GM23338 (cell line): ENCODE measurements around the gene ACOX3. TPM values are rescaled to one million over a fixed set of nuclear protein-coding genes. Genes with fewer than 3 reads are reported as not detected.

Source experiments
- CREB1 ChIP-seq: fragments of 250-450 bp; sonication (Bioruptor Pico); IDR thresholded peaks from 2 replicates; pipeline ENCODE4 v1.5.0; 2020; ENCODE audit warnings: low read depth, mild to moderate bottlenecking, moderate library complexity
- EZH2 ChIP-seq: fragments of 200-600 bp; sonication (generic); IDR thresholded peaks from one replicate; pipeline ENCODE4 v1.8.0; 2017; ENCODE audit warnings: antibody characterized with exemption, mild to moderate bottlenecking, low read depth; ENCODE audit not compliant: unreplicated experiment
- EZH2phosphoT487 ChIP-seq: fragments of 200-600 bp; sonication (generic); IDR thresholded peaks from one replicate; pipeline ENCODE4 v1.8.1; 2018; ENCODE audit warnings: antibody characterized with exemption; ENCODE audit not compliant: unreplicated experiment
- JUNB ChIP-seq: IDR thresholded peaks from one replicate; pipeline ENCODE4 v1.6.1; 2016; ENCODE audit warnings: antibody characterized with exemption; ENCODE audit not compliant: unreplicated experiment
- NANOG ChIP-seq: IDR thresholded peaks from 2 replicates; pipeline ENCODE4 v1.6.1; 2016; ENCODE audit warnings: antibody characterized with exemption, borderline replicate concordance
- POLR2AphosphoS5 ChIP-seq: IDR thresholded peaks from 2 replicates; pipeline ENCODE4 v1.6.1; 2016; ENCODE audit warnings: antibody characterized with exemption, low read depth
- STAT1 ChIP-seq: IDR thresholded peaks from one replicate; pipeline ENCODE4 v1.6.1; 2016; ENCODE audit warnings: antibody characterized with exemption; ENCODE audit not compliant: unreplicated experiment
- ZNF331 ChIP-seq: fragments of 250-450 bp; sonication (Bioruptor Pico); IDR thresholded peaks from 2 replicates; pipeline ENCODE4 v1.5.0; 2020; ENCODE audit warnings: low read depth, mild to moderate bottlenecking, moderate library complexity
- polyA plus RNA-seq: library from polyadenylated mRNA; unstranded; fragments of >200 nt; fragmentation: Nextera tagmentation; extraction: Ambion mirVana; gene quantifications from 2 replicates; pipeline ENCODE4 v1.2.1, GENCODE V29; 2016
- total RNA-seq: library from RNA; depleted of rRNA; stranded (reverse); fragments of >200 nt; shearing (Covaris generic); gene quantifications from 2 replicates; pipeline ENCODE4 v1.2.3, GENCODE V29; 2014
- TF ChIP-seq, protein P1 (sequence below): fragments of 250-450 bp; sonication (Bioruptor Pico); IDR thresholded peaks from 2 replicates; pipeline ENCODE4 v1.5.0; 2020; ENCODE audit warnings: mild to moderate bottlenecking, moderate library complexity
- TF ChIP-seq, protein P2 (sequence below), 2 experiments: fragments of 200-600 bp in 1 of 2; sonication (generic) in 1 of 2; conservative IDR thresholded peaks; 2 replicates each; pipeline versions ENCODE4 v1.5.1 to v1.6.1; 2016 to 2017; ENCODE audit warnings: antibody characterized with exemption in 2 of 2, low read depth in 2 of 2, mild to moderate bottlenecking in 2 of 2, moderate library complexity in 1 of 2

ACOX3 gene
- total and polyA plus RNA-seq, 2 experiments from 2014 or later: 6.4 to 17.2 TPM

DNA sequence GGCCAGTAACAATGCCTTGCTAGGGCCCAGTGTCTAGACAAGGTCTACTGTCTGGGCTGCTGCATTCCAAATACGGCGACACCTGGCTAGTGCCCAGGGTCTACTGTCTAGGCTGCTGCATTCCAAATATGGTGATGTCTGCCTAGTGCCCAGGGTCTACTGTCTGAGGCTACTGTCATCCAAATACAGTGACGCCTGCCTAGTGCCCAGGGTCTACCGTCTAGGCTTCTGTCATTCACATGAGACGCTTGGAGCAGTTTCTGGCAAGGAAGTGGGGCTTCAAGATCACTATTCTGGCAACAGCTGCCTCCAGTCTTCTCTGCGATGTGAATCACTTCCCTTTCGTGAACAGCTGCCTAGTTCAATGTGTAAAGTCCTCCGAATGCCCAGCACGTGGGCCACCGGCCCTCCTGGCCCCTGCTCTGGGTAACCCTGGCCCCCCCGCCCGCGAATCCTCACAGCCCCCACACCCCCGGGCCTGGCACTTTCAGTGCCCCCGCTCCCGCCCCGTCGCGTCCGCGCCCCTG, 12.7 kb downstream of the ACOX3 start (continued):
- TF ChIP-seq, protein P1, sequence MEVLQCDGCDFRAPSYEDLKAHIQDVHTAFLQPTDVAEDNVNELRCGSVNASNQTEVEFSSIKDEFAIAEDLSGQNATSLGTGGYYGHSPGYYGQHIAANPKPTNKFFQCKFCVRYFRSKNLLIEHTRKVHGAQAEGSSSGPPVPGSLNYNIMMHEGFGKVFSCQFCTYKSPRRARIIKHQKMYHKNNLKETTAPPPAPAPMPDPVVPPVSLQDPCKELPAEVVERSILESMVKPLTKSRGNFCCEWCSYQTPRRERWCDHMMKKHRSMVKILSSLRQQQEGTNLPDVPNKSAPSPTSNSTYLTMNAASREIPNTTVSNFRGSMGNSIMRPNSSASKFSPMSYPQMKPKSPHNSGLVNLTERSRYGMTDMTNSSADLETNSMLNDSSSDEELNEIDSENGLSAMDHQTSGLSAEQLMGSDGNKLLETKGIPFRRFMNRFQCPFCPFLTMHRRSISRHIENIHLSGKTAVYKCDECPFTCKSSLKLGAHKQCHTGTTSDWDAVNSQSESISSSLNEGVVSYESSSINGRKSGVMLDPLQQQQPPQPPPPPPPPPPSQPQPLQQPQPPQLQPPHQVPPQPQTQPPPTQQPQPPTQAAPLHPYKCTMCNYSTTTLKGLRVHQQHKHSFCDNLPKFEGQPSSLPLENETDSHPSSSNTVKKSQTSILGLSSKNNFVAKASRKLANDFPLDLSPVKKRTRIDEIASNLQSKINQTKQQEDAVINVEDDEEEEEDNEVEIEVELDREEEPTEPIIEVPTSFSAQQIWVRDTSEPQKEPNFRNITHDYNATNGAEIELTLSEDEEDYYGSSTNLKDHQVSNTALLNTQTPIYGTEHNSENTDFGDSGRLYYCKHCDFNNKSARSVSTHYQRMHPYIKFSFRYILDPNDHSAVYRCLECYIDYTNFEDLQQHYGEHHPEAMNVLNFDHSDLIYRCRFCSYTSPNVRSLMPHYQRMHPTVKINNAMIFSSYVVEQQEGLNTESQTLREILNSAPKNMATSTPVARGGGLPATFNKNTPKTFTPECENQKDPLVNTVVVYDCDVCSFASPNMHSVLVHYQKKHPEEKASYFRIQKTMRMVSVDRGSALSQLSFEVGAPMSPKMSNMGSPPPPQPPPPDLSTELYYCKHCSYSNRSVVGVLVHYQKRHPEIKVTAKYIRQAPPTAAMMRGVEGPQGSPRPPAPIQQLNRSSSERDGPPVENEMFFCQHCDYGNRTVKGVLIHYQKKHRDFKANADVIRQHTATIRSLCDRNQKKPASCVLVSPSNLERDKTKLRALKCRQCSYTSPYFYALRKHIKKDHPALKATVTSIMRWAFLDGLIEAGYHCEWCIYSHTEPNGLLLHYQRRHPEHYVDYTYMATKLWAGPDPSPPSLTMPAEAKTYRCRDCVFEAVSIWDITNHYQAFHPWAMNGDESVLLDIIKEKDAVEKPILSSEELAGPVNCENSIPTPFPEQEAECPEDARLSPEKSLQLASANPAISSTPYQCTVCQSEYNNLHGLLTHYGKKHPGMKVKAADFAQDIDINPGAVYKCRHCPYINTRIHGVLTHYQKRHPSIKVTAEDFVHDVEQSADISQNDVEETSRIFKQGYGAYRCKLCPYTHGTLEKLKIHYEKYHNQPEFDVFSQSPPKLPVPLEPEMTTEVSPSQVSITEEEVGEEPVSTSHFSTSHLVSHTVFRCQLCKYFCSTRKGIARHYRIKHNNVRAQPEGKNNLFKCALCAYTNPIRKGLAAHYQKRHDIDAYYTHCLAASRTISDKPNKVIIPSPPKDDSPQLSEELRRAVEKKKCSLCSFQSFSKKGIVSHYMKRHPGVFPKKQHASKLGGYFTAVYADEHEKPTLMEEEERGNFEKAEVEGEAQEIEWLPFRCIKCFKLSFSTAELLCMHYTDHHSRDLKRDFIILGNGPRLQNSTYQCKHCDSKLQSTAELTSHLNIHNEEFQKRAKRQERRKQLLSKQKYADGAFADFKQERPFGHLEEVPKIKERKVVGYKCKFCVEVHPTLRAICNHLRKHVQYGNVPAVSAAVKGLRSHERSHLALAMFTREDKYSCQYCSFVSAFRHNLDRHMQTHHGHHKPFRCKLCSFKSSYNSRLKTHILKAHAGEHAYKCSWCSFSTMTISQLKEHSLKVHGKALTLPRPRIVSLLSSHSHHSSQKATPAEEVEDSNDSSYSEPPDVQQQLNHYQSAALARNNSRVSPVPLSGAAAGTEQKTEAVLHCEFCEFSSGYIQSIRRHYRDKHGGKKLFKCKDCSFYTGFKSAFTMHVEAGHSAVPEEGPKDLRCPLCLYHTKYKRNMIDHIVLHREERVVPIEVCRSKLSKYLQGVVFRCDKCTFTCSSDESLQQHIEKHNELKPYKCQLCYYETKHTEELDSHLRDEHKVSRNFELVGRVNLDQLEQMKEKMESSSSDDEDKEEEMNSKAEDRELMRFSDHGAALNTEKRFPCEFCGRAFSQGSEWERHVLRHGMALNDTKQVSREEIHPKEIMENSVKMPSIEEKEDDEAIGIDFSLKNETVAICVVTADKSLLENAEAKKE: no peak
- TF ChIP-seq STAT1 (no peak), POLR2AphosphoS5 (no peak), EZH2 (no peak), JUNB (no peak), EZH2phosphoT487 (no peak), CREB1 (no peak), ZNF331 (CRISPR knock-in tag) (no peak), NANOG (no peak)
- TF ChIP-seq, protein P2, sequence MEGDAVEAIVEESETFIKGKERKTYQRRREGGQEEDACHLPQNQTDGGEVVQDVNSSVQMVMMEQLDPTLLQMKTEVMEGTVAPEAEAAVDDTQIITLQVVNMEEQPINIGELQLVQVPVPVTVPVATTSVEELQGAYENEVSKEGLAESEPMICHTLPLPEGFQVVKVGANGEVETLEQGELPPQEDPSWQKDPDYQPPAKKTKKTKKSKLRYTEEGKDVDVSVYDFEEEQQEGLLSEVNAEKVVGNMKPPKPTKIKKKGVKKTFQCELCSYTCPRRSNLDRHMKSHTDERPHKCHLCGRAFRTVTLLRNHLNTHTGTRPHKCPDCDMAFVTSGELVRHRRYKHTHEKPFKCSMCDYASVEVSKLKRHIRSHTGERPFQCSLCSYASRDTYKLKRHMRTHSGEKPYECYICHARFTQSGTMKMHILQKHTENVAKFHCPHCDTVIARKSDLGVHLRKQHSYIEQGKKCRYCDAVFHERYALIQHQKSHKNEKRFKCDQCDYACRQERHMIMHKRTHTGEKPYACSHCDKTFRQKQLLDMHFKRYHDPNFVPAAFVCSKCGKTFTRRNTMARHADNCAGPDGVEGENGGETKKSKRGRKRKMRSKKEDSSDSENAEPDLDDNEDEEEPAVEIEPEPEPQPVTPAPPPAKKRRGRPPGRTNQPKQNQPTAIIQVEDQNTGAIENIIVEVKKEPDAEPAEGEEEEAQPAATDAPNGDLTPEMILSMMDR (conservative IDR thresholded peaks at IDR 0.05; ENCODE audit: low read depth in 2 of 2): no peak
